GM18498 (cell line): ENCODE measurements around the gene PAN3.

Experiments
- ATAC-seq: cut with Tn5 transposase; IDR thresholded peaks from one replicate; pipeline ENCODE4 v1.9.1; 2021; ENCODE audit warnings: mild to moderate bottlenecking, moderate library complexity; ENCODE audit not compliant: unreplicated experiment

The PAN3 gene

DNA sequence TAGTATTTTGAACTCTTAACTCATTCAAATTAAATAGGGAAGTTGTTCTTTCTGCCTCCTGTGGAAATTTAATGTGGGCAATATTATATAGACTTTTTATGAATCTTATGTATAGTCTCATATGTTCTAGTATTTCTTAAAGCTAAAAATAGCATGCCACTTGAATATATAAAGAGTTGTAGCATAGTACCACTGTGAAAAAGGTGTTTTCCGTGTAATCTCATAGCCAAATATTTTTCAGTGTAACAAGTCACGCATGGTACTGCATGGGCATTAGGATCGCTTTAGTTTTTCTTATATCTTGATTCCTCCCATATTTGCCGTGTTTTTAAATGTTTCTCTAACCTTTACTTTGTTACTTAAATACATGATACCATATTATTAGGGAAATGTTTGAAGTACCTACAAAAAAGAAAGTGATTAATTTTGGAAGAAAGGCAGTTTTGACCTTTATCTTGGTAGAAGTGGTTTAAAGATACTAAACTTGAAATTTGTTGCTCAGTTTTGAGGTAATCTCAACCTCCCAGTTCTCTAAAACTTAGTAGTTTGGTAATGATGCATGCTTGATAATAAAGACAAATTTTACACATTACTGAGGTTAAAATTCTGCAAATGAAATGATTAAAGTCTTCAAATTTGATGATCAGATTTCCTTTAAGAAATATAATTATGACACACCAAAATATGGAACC, 81.2 kb downstream of the PAN3 start:
- no peak for ATAC-seq

DNA sequence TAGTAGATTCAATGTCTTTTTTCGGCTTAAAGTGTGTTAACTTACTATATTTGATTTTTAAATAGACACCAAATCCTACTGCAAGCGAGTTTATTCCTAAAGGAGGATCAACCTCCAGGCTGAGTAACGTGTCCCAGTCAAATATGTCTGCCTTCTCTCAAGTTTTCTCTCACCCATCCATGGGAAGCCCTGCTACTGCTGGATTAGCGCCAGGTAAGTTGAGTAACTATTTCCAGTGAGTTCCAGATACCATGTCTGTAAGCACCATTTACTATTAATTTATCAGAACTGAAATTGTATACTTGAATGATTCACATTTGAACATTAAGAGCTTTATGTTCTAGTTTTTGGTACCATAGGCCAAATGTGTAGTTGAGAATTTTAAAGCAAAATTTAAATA, 81.8 kb downstream of the PAN3 start:
- ATAC-seq: no peak

DNA sequence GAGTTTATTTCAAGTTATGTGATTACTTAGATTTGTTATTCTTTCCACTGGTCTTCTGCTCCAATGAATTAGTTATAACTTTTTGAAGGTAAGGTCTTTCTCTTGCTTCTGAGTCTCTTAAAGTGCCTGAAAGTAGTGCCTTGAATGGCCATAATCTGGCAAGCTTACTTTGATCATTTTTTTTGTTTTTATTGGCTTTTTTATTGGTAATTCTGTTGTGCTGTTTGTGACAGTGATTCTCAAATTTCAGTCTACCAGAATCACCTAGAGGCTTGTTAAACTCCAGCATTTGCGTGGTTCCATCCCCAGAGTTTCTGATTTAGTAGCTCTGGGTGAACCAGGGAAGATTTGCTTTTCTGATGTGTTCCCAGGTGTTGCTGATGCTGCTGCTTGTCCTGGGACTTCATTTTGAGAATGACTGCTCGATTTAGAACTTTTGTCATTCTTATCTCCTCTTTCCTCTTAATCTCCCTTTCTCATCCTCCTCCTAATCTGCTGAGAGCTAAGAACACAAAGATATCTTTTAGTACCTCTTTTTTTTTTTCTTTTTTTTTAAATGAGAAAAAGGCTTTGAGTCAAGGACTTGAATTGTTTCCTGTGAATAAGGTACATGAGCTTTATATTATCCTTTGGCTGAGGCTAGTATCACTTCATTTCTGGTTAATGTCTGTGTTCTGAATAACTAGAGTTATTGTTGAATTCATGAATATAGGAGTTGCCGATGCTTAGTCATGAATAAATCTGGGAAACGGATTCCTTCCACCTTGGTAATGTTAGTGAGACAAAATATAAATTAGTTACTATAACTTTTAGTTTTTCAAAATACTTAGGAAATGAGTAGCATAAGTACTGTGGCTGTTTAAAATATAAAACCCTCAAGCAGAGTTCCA, 91.4 kb downstream of the PAN3 start:
- no peak for ATAC-seq

DNA sequence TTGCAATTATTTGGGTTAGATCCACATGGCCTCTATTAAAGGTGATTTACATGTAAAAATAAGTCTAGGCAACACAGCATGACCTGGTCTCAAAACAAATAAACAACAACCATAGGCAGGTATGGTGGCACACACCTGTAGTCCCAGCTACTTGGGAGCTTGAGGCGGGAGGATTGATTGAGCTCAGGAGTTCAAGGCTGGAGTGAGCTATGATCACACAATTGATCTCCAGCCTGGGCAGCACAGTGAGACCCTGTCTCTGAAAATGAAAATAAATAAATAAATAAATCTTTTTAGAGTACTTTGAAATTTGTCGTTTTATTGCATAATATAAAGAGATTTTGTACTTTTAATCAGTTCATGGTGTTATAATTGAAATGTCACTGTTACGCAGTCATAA, 93.3 kb downstream of the PAN3 start:
- no peak for ATAC-seq

DNA sequence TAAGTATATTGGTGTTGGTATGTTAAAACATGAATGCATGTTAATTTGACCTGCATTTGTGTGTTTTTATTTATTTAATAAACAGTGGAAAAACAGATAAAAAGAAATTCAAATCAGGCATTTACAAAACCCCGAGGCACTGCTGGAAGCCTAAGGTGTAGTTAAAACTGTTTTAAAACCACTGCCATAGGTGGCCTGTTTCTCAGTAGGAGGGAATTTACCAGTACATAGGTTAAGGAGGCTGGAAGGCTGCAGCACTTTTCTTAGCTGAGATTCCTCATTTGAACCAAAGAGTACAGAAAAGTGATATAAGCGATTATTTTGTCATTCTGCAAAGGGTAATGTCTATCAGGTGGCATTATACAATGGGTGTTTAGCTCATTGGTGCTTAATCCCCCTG, 99.6 kb downstream of the PAN3 start:
- no peak for ATAC-seq

DNA sequence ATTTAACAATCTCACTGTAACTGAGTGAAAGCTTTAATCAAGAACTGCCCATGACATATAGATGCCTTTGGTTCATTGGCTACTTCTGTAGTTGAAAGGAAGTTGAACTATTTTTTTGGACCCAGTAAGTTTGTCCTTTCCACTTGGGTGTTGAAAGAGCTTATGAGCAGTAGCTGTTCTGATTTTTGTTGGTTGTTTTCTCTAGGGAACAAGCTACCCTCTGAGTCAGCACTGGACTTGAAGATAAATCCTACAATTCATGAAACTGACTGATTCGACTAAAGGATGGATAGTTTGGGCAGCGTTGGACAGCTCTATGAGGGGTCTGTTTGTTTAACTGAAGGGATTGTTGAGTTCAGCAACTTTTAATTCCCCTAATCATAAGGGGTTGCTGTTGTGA, 101.0 kb downstream of the PAN3 start:
- ATAC-seq: no peak

DNA sequence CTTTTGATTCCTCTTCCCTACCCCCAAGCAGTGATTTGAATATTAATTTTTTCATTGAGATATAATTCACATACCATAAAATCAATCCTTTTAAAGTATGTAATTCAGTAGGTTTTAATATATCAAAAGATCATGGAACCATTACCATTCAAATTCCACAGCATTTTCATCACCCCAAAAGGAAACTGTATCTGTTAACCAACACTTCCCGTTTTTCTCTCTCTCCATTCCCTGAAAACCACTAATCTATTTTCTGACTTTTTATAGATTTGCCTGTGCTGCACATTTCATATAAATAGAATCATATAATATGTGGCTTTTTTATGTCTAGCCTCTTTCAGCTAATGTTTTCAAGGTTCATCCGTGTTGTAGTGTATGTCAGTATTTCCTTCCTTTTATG, 107.1 kb downstream of the PAN3 start:
- ATAC-seq: no peak

DNA sequence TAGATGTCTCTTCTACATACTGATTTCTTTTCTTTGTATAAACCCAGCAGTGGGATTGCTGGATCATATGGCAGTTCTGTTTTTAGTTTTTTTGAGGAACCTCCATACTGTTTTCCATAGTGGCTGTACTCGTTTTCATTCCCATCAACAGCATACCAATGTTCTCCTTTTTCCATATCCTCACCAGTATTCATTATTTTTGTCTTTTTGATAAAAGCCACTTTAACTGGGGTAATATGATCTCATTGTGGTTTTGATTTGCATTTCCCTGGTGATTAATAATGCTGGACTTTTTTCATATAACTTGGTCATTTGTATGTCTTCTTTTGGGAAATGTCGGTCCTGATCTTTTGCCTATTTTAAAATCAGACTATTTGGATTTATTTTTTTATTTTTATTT, 108.5 kb downstream of the PAN3 start:
- no peak for ATAC-seq

DNA sequence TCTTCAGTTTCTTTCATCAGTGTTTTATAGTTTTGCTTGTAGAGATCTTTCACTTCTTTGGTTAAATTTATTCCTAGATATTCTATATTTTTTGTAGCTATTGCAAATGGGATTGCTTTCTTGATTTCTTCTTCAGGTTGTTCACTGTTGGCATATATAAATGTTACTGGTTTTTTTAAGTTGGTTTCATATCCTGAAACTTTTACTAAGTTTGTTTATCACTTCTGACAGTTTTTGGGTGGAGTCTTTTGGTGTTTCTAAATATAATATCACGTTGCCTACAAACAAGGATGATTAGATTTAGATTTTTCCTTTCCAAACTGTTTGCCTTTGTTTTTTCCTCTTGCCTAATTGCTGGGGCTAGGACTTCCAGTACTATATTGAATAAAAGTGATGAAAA, 109.7 kb downstream of the PAN3 start:
- no peak for ATAC-seq

DNA sequence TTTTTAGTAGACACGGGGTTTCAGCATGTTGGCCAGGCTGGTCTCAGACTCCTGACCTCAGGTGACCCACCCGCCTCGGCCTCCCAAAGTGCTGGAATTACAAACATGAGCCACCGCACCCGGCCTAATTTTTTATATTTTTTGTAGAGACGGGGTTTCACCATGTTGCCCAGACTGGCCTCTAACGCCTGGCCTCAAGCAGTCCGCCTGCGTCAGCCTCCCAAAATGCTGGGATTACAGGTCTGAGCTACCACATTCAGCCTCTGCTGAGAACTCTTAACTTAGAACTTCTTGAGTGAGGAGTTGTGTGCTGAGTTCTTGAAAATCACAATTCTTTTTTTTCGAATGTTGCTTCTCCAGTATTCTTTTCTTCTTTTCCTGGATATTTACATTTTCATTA, 112.2 kb downstream of the PAN3 start:
- ATAC-seq: no peak

DNA sequence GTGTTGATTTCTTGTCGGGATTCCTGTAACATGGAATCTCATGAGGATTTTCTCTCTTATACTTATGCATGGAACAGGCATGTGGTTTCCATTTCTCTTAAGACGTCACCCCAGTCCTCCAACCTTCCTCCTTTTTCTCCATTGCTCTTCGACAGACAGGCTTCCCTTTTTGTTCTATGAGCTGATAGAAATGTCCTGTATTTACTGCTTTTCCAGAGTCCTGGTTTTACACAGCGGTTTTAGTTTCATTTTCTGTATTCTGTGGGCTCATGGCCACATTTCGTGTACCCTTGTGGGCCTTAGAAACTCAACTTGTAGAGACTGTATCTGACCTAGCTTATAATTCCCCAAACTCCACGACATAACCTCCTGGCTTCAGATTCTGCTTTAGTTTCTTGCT, 113.1 kb downstream of the PAN3 start:
- ATAC-seq: no peak

DNA sequence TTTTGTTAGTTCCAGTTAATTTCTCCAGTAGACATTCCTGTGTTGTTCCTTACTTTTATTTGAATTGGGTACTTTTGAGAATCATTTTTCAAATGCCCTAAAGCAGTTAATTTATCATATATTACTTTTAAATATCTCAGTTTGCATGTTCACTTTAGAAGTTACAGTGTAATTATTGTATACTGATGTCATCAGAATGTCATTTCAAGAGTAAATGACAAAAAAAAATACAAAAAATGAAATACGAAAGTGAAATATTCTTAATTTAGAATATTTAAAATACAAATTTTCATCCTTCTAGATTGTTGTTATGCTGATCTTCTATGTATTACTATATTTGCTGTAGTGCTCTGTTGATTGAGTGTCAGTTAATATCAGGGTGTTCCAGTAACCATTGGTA, 114.2 kb downstream of the PAN3 start:
- no peak for ATAC-seq

DNA sequence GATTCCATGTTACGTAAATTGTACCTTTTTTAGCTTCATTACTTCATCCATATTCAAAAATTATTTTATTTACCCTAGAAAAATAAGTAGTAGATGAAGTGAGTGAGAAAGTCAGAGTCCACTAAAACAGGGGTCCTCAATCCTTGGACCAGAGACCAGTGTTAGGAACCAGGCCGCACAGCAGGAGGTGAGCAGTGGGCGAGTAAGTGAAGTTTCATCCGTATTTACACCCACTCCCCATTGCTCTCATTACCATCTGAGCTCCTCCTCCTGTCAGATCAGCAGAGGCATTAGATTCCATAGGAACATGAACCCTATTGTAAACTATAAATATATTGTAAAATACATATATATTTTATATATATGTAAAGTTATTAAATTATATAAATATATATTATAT, 119.0 kb downstream of the PAN3 start:
- ATAC-seq: no peak

DNA sequence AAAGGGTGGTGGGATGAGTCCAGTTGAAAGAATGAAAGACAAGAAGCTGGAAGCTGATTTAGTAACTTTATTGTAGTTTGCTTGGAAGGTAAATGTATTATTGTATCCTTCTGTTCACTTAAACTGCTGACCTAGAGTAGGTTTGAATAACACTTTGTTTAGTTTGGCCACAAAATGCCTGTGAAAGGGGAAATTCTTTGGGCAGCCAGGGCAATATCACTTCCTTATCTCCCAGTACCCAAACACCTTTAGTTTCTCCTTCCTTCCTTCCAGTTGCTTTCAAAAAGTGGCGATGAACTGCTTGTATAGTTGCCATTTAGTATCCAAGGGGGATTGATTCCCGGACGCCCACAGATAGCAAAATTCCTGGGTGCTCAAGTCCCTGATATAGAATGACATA, 120.1 kb downstream of the PAN3 start:
- no peak for ATAC-seq

DNA sequence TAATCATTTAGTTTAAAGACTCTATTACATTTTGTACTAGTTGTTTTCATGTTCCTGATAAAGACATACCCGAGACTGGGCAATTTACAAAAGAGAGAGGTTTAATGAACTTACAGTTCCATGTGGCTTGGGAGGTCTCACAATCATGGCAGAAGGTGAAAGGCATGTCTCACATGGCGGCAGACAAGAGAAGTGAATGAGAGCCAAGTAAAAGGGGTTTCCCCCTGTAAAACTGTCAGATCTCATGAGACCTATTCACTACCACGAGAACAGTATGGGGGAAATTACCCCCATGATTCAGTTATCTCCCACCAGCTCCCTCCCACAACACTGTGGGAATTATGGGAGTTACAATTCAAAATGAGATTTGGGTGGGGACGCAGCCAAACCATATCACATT, 129.2 kb downstream of the PAN3 start:
- no peak for ATAC-seq

DNA sequence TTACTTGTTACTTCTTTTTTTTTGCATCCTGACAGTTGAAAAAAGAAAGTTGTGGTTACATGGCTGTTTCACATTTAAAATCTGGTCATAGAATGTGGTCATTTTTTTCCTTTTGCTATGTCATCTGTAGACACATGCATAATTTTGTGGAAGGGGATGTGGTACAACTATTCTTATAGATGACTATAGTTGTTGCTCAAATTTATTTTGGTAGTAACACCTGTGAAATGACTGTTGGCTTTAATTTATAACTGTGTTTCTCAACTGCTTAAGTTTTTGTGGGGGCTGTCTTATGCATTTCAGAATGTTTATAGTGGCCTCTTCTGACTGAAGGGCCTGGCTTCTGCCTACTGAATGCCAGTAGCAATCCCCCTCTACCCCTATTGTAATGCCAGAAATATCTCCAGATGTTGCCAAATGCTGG, 130.5 kb downstream of the PAN3 start:
- ATAC-seq: peak; percentile 98

DNA sequence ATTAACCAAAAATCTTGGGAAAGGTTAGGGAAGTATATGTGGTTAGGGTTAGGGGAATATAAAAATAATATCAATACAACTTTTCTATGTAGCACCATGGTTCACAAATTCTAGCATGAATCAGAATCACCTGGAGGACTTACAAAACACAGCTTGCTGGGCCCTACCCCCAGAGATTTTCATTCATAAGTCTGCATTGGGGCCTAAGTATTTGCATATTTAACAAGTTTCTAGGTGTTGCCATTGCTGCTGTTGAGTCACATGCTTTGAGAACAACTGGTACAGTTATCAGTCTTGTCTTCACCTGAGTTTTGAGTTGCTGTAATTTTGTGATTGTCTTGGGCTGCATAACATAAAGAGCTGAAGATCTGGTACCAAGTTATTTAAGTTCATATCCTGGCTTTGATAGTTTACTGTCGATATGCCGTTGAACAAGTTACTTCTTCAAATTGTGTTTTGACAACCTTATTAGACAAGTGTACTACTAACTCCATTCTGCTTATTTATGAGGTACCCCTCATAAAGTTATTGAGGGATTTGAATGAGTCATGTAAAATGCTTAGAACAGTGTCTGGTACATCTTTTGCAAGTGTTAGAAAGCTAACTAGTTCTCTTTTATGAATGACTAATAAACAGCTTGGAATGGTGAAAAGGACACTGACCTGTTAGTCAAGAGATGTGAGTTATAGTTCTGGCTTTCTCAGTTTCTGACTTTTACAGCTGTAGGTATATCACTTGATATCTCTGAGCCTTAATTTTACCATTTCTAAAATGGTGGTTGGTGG, 132.9 kb downstream of the PAN3 start:
- ATAC-seq: no peak

DNA sequence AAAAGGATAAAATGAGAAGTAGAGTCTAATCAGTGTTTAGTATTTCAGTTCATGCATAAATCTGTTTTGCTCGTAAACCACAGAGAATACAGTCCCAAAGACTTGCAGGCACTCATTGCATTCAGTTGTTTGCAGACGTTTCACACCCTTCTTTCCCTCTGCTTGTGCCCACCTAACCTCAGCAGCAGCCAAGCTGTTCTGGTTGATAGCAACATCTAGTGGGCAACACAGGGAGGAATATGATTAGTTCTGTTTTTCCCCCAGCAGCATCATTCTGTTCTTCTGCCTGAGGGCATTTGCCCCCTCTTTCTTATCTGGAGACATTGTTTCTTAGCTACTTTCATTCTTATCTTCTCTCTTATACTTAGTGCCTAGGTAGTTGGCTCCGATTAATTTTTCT, 135.6 kb downstream of the PAN3 start:
- ATAC-seq: no peak

DNA sequence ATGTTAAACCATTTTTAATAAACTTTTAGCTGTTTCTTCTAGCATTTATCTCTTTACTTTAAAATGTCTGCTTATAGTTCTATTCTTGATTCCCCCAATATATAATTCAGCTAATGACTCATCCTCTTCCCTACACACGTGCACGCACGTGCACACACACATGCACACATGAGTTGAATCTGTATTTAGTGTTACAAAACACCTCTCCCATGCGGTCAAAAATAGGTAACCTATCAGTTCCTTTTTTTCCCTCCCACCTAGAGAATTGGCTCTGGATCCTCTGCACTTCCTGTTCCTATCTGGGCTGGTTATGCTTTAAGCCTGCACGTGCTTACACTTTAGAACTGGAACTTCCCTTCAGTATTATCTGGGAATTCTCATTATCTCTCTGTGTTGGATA, 144.1 kb downstream of the PAN3 start:
- peak; percentile 47 for ATAC-seq

DNA sequence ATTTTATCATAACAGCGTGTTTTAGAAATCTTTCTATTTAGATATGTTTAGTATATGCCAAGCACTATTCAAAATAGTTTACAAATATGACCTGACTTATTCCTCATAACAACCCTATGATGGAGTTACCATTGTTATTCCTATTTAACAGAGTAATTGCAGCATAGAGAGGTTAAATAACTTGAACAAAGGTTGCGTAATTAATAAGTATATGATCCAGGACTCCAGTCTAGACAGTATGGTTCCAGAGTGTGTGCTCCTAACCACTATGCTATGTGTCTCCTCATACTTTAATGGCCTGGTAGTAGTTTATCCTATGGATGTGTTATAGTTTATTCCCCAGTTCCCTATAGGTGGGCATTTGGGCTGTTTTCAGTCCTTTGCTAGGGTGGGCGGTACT, 145.3 kb downstream of the PAN3 start:
- ATAC-seq: no peak

DNA sequence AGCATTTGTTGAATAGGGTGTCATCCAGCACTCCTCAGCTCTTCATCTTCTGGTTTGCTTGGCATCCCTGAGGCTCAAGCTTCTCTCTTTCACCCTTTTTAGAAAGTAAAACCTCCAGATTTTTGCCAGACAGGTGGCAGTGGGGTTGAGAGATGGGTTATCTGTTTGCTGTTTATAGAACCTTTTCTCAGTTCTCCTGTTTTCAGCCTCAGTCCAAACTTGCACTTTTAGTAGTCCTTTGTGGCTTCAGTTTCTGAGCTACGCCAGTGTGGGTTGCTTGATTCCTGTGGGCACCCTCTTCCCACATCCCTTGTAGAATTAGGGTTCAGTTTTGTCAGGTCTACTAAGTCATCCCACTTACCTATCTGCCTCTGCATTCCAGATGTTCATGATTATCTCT, 147.9 kb downstream of the PAN3 start:
- ATAC-seq: peak; percentile 69

DNA sequence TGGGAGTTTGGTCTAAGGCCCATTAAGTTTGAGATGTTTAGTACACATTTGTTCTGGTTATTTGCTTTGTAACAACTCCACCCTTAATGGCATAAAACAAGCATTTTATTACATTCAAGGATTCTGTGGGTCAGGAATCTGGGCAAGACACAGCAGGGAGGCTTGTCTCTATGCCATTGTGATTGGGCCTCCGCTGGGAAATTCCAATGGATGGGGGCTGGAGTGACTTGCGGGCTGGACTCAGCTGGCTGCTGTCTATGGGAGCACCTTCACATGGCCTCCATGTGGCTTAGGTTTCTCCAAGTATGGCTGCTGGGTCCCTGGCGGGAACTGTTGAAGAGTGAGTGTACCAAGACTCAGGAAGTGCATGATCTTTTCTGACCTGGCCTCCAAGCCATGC, 159.0 kb downstream of the PAN3 start:
- ATAC-seq: no peak
